Stimulated activated CD4-positive, alpha-beta T cell treated with anti-CD3 and anti-CD28 coated beads, TNF-alpha, amount 100 ng/mL, for 4 hours (primary cell): ENCODE data around the gene UBE2V1.
"Not testable (repeated sequence)": the region's sequence is repeated elsewhere in the genome, so short reads cannot be mapped to it uniquely, and the experiment has no call there.

Source experiments
- DNase-seq, 3 experiments: peaks; one replicate each; pipeline ENCODE4 v3.0.0-alpha.2; 2020; ENCODE audit warnings: low read depth in 3 of 3

Gene UBE2V1

DNA sequence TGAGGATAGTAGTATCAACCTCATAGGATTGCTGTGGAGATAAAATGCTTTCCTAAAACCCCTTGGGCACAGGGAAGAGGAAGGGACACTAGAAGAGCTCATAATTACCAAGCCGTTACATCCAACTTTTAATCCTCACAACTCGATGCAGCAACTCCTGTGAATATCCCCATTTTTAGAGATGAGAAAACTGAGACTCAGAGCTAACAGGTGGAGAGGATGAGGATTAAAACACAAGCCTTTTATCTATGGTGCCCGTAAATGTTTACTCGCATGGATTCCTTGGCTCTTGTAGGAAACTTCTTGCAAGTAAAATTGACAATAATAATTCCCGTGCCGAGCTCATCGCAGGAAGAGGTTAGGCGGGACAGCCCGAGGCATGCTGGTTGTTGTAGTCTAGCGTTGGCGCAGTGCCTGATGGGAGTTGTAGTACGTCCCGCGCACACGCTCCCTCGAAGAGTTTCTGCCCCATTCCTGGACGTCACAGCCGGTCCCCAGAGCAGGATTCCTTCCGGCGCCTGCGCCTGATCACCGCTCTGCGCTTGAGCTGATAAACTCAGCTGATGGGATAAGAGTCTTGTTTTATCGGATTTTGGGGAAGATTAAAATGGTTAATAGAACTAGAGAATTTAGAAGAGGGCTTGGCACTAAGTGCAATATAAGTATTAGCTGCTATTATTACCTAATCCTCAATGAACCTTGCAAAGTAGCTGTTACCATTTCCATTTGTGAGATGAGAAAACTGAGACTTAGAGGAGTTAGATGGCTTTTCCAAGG is 2.8 kb upstream of the UBE2V1 start:
- DNase-seq: peak; percentile 80 to 86 (median 81)

DNA sequence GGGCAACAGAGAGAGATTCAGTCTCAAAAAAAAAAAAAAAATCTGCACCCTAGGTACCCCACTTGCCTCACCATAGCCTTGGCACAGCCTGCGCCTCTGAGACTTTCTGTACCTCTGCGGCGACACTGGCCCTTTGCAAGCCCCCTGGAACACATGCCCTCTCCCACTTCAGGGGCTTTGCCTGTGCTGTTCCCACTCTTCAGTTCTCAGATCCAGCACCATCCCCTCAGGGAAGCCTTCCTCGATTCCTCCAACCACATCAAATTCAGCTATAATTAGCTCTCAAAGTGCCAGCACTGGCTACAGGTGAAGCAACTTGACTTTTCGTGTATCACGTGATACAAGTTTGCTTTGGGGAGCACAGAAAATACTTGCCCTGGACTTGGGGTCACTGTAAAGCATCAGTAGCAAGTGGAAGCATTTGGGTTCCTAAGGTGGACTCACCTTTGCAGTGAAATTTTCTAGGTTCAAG is 2.1 kb upstream of the UBE2V1 start:
- no peak for DNase-seq

DNA sequence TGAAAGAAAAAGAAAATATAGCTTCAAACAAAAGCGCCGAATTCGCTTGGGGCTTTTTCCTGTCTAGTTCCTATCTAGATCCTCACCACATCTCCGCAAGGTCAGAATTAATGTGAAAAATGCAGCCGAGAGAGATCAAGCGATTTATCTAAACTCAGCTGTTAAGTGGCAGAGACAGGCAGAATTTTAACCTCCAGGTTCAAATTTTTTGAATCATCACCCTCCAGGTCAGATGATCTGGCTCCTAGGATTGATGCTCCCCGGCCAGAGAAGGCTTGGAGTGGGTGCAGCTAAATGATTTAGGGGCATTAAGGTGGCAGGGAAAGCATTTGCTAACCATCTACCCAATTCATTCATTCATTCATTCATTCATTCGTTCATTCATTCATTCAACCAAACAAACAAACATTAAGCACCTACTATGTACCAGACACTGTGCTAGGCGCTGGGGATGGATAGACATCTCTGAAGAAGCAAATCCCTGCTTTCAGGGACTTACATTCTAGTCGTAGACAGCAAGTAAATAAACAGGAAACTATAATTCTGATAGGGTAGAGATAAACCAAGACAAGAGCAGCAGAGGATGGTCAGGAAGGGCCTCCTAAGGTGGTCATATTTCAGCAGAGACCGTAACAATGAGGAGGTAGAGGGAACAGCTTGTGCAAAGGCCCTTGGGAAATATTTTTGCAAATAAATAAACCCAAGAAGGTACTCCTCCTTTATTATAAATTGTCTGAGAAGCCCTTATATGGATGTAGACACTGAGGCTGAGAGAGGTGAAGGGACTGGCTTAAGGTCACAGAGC is 672 bp upstream of the UBE2V1 start:
- no peak for DNase-seq

DNA sequence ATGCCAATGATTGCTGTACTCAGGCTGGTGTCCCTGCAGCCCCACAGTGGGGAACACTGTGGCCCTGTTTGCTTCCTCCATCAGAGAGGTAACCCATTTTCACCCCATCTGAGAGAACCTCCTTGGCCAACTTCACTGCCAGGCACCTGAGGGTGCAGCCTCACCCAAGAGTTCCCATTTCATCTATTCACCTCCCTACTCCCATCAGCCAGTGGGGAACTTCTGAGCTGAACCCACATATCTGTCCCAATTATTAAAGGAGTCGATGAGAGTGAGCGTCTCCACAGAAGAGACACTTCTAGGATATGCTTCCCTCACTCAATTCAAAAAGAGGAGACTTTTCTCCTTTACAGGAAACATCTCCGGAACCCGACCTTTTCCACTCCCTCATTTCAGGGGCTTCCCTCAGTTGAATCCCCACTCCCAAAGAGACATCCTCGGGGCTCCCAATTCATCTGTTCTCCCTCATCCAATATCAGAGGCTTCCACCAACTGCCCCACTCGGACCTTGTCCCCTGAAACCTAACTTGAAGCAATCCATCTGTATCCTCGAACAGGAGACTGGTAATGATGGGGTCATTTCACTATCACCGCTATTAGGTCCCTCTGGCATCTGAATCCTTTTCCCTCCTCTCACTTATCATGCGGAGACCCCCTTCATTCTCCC is 988 bp downstream of the UBE2V1 start:
- DNase-seq: no peak

DNA sequence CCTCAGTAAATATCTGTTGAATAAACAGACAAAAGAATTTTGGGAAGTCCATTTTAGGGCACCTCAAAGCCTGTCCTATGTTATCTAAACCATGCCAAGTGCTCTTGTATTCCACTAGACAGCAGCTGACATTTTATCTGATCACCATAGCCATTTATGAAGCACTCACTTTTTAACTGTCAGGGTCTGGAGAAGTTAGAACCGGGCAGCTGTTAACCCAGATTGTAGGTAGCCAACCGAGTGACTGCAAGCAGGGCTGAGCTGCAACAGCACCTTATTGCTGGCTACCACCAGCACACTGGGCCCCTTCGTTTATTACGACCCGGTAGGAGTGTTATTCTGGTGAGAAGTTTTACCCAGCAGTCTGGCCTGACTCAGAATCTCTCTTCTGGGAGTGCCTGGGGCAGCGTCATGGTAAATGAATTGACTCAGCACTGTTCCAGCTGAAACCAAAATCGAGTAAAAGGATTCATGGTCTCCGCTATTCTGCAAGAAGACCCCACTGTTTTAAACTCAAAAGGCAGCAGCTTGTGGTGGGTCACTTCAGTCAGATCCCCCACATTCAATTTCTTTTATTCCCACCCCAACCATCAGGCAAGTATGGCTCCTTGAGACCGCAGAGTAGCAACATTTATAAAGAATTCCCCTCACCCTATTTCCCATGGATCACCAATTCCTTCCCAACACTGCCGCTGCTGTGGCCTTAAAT is 1.7 kb downstream of the UBE2V1 start:
- no peak for DNase-seq

DNA sequence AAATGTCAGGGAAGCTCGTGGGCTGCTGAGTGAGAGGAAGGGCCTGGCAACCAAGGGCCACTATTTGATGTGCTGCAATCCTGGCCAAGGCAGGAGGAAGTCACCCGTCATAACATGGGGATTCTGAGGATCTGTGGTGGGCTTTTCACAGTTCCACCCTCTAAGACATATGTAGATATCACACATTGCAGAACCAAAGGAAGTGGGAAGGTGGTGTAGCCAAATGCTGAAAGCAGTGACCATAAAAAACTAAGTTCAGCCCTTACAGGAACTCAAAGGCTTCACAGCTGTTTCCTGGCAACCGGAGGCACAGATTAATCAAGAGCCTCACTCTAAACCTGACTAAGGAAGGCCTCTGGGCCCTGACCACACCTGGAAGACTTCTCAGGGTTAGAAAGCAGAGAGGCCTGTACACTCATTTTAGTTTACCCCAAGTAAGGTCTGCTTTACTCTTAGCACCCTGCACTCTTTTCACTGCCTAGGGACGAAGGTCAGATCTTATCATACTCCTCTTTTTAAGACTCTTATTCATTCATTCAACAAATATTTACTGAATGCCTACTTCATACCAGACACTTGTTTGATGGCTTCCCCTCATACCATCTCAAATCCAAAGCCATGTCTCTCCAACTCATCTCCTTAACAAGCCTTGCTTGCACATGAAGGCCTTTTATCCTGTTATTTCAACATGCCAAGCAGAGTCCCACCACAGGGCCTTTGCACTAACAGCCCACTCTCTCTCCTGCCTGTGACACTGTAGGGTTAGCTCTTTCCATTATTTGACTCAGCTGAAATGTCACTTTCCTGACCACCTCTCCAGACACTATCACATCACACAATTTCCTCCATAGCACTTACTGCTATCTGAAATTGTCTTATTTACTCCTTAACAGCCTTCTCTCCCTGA is 2.6 kb downstream of the UBE2V1 start:
- DNase-seq: no peak

DNA sequence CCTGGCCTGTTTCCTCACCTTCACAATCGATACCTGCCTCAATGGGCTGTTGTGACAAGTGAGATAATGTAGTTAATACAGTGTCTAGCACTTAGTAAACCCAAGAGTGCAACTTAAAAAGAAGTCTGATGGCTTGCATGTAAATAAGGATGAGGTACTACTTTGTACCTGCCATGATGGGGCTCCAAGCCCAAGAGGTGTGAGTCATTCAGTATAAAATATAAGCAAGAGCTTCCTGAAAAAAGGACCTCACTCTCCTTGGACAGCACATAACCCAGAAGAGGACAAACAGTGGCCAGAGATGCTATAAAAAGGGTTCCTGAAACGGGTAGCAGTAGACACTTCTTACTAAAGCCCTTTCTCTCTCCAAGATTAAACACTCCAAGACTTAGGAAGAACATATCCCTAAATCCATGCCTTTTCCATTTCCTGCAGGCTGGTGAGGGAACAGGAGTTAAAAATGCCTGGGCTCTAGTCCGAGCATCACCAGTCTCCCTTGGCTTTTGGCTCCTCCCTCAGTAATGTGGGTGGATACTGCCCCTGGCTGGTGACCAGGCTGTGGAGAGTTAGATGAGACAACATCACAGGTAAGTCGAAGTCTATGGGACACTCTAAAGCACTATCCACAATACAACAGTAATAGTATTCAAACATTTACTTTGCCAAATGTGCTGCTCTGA is 4.3 kb downstream of the UBE2V1 start:
- no peak for DNase-seq

DNA sequence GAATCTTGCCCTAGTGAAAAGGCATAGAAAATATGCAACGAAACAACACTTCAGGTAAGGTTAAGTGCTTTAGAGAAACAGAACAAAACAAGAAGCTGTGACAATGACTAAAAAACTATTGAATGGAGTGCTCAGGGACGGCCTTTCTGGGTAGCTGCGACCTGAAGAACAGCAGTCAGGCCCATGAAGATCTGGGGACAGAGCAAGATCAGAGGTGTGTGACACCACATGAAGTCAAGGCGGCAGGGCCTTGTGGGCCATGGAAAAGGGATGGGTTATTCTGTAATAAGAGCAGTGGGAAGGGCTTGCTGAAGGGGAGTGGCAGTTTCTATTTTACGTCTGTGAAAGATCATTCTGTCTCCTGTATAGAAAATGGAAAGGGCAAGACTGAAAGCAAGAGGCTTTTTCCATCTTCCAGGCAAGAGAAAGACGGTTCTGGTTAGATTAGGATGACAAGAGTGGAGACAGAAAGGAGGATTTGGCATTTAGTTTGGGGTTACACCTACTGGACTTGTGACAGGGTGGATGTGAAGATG is 5.1 kb downstream of the UBE2V1 start:
- no peak for DNase-seq

DNA sequence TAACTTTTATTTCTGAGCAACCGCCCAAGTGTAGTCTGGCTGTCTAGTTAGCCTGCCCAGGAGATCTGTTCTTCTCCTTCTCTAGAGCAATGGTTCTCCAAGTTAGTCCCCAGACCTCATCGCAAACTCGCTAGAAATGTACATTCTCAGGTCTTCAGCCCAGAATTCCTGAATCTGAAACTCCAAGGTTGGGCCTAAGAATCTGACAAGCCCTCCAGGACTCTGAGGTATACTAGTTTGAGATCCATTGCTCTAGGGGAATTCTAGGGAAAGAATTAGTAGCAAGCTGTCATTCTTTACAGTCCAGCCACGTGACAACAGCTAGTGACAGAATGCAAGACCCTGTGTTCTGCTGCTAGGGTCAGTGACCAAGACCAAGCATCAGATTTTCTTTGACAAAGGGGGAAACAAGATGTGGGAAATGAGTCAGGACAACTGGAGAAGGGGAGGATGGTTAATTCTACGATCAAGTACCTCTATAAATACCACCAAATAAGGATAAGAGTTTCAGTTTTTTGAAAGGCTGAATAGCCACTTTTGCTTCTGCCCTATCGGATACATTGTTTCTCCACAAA is 5.8 kb downstream of the UBE2V1 start:
- DNase-seq: no peak

DNA sequence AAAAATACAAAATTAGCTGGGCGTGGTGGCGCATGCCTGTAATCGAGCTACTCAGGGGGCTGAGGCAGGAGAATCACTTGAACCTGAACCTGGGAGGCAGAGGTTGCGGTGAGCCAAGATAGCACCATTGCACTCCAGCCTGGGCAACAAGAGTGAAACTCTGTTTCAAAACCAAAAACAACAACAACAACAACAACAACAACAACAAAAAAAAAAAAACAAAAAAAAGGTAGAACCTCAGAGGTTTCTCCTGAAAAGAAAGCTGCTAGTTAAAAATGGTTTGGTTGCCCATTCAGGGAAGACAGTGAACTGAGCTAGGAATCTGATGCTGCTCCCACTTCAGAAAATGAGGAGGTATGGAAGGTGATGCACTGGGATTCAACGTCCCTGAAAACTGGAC is 6.3 kb downstream of the UBE2V1 start:
- not testable (repeated sequence) for DNase-seq

DNA sequence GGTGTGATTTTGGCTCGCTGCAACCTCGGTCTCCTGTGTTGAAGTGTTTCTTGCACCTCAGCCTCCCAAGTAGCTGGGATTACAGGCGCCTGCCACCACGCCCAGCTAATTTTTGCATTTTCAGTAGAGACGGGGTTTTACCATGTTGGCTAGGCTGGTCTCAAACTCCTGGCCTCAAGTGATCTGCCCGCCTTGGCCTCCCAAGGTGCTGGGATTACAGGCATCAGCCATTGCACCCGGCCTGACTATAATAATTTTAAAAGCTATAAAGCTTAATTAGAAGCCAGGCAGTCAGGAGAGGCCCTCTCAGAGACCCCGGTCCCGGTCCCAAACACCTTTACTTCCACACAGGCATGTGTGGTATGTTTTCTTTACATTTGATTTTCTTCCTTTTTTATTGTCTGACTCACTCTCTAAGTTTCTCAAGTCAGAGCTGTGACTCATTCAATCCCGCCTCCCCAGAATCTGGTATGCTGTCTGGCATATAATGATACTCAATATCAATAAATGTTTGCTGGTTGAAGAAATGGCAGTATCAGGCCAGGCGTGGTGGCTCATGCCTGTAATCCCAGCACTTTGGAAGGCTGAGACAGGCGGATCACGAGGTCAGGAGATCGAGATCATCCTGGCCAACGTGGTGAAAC is 9.4 kb downstream of the UBE2V1 start:
- DNase-seq: peak in 1 of 3 experiments; percentile 18

DNA sequence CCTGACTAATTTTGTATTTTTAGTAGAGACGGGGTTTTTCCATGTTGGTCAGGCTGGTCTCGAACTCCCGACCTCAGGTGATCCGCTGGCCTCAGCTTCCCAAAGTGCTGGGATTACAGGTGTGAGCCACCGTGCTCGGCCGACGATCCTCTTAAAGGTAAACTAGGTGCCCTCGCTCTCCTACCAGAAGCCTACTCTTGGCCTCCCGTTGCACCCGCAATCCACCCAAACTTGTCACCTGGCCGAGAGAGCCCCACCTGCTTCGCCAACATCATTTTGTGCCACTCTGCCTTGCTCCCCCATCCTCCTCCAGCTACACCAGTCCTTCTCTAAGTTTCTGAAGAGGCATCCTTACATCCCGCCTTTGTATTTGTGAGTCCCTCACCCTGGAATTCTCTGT is 10.4 kb downstream of the UBE2V1 start:
- not testable (repeated sequence) for DNase-seq

DNA sequence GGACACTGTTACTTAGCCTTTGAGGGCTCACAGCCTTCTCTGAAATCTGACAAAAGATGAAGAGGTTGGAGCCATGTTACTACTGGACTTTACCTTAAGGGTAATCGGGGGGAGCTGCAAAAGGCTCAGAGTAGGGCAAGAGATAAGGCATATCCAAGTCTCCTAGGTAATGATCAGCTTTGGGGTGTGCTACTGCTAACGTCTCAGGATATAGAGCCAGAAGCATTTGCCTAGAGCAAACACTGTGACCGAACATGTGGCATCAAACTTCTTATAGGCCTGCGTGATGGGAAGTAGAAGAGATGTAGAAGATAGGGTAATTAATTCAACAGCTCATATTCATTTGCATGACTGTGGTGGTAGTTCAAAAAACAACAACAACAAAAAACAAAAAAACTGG is 11.1 kb downstream of the UBE2V1 start:
- DNase-seq: no peak

DNA sequence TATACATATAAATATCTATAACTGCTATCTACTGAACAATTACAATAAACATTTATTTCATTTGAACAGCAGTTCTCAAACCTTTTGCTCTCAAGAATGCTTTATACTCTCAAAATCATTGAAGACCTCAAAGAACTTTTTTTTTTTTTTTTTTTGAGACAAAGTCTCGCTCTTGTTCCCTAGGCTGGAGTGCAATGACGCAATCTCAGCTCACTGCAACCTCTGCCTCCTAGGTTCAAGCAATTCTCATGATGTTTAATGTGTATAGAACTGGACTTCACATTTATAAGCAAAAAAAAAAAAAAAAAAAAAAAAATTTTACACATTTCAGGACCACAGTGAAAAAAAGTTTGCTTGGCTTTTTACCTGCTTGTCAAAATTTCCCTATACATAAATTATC is 11.7 kb downstream of the UBE2V1 start:
- DNase-seq: no peak

DNA sequence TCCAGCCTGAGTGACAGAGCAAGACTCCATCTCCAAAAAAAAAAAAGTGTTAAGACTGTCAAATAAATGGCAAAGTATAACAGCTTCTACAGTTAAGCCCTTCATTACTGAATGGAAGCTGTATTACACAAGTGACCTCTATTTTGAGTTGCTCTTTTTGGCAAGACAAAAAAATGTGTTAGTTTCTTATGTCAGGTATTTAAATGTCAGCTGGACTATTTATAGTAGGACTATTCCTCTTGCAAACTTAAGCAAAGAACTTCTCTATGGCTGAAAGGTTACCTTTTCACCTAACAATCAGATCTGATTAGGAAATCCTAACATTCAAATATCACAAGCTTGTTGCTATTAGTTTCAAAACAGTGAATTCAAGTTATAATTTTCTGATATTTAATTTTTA is 12.4 kb downstream of the UBE2V1 start:
- no peak for DNase-seq

DNA sequence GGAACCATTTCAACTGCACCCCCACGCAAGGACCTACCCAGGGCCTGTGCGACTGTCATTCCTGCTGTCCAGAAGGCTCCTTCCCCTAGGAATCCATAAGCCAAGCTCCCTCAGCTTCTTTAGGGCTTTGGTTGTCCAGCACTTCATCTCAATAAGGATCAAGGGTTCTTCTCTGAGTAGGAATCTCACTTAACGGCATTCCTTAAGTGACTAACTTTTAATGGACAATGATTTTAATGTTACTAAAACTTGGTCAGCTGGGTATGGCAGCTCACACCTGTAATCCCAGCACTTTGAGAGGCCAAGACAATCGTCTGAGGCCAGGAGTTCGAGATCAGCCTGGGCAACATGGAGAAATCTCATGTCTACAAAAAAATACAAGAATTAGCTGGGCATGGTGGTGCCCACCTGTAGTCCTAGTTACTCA is 13.4 kb downstream of the UBE2V1 start:
- no peak for DNase-seq

DNA sequence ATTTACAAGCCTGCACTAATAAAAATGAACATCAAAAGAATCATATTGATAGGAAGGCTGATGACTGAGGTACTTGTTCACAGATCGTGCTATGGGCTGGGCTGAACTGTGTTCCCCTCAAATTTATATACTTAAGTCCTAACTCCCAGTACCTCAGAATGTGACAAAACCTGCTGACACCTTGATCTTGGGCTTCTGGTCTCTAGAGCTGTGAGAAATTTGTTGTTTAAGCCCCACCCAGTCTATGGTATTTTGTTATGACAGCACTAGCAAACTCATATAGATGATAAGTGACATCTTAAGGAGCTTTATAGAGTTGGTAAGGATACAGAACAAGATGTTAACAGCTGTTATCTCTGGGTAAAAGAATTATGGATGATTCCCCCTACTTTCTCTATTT is 13.8 kb downstream of the UBE2V1 start:
- DNase-seq: no peak

DNA sequence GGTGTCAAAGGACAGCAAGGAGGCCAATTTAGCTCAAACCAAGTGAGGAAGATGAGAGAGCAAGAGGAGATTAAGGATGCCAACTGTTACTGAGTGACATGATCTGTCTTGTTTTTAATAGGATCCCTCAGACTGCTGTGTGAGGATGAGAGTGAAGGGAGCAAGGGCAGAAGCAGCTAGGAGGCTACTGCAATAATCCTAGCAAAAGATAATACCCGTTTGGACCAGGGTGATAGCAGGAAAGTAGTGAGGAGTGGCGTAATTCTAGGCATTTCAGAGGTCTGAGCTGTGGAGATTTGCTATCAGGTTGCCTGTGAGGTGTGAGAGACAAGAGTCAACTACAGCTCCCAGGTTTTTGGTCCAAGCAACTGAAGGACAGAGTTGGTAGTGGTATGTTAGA is 14.7 kb downstream of the UBE2V1 start:
- no peak for DNase-seq

DNA sequence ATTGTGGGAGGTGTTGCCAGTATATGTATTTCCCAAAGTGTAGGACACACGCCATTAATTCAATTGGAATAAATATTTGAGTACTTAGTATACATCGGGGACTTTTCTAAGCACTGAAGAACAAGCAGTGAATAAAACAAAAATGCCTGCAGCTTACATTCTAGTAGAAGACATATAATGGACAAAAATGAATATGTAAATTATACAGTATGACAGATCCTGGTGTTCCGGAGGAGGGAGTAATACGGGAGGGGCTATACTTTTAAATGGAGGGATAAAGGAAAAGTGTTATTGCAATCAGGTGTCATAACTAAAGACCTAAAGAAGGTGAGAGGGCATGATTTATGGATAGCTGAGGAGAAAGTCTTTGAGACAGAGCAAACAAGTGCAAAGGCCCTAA is 15.1 kb downstream of the UBE2V1 start:
- no peak for DNase-seq
